DOHH2 (cell line): Measurements from ENCODE around the gene MYBPH.

Source experiments
- EZH2phosphoT487 ChIP-seq: fragments of 200-600 bp; sonication (generic); IDR thresholded peaks from 2 replicates; pipeline ENCODE4 v1.6.1; 2017; ENCODE audit warnings: borderline replicate concordance, mild to moderate bottlenecking, antibody characterized with exemption, low read length, moderate library complexity, mixed read lengths
- TF ChIP-seq, protein P1 (sequence below): fragments of 200-600 bp; sonication (generic); IDR thresholded peaks from one replicate; pipeline ENCODE4 v1.5.1; 2014; ENCODE audit warnings: antibody characterized with exemption, mild to moderate bottlenecking, low read depth, low read length; ENCODE audit not compliant: poor library complexity, severe bottlenecking

DNA sequence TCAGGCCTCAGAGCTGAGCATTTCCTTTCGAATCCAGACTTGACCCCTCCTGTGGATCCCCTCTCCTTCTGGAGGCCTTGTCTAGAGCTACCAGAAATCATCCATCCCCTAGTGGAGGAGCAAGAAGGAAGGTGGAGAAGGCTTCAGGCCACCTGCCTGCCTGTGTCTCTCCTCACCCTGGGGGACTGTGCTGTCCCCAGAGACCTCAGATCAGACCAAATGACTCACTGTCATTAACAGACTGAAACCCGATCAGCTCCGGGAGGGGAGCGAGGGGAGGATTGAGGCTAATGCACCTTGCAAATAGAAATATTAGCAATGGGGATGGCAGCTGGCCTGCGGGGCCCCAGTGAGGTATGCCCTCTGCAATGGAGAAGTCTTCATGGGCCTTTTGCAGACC, 2.1 kb downstream of the MYBPH start:
- TF ChIP-seq, protein P1, sequence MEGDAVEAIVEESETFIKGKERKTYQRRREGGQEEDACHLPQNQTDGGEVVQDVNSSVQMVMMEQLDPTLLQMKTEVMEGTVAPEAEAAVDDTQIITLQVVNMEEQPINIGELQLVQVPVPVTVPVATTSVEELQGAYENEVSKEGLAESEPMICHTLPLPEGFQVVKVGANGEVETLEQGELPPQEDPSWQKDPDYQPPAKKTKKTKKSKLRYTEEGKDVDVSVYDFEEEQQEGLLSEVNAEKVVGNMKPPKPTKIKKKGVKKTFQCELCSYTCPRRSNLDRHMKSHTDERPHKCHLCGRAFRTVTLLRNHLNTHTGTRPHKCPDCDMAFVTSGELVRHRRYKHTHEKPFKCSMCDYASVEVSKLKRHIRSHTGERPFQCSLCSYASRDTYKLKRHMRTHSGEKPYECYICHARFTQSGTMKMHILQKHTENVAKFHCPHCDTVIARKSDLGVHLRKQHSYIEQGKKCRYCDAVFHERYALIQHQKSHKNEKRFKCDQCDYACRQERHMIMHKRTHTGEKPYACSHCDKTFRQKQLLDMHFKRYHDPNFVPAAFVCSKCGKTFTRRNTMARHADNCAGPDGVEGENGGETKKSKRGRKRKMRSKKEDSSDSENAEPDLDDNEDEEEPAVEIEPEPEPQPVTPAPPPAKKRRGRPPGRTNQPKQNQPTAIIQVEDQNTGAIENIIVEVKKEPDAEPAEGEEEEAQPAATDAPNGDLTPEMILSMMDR = no peak
- TF ChIP-seq EZH2phosphoT487 = no peak
